ENCODE measurements around the gene NTRK1.

NTRK1 gene

DNA sequence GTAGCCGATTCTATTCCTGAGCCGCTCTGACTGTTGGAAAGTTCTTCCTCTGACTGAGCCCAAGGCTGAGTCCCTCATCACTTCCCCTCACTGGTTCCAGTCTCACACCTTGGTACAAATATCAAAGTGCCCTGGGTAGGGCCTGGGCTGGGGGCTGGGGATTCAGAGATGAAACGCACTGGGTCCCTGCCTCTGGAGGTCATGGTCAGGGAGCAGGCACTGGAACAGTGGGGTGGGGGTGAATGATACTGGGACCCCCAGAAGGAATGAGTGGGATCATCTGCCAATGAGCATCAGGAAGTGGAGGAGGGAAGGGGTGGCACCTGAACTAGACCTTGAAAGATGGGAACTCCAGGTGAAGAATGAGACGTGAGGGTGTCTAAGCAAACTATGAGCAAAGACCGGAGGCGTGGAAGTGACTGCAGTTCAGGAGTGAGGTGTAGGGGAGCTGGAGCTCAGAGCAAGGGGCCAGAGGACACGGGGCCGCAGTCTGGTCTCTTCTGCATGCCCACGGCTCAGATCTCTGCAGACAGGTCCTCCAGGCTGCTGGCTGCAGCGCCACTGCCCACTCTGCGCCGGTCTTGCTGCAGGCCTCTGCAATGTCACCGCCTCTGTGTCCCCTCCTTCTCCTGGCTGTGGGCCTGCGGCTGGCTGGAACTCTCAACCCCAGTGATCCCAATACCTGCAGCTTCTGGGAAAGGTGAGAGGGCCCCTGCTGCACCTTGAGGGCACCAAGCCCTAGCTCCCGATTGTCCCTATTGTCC lies 42.8 kb downstream of the NTRK1 start:
- TF ChIP-seq, protein P1, sequence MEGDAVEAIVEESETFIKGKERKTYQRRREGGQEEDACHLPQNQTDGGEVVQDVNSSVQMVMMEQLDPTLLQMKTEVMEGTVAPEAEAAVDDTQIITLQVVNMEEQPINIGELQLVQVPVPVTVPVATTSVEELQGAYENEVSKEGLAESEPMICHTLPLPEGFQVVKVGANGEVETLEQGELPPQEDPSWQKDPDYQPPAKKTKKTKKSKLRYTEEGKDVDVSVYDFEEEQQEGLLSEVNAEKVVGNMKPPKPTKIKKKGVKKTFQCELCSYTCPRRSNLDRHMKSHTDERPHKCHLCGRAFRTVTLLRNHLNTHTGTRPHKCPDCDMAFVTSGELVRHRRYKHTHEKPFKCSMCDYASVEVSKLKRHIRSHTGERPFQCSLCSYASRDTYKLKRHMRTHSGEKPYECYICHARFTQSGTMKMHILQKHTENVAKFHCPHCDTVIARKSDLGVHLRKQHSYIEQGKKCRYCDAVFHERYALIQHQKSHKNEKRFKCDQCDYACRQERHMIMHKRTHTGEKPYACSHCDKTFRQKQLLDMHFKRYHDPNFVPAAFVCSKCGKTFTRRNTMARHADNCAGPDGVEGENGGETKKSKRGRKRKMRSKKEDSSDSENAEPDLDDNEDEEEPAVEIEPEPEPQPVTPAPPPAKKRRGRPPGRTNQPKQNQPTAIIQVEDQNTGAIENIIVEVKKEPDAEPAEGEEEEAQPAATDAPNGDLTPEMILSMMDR (IDR thresholded peaks at IDR 0.05; ENCODE audit: low read depth, low read length, missing control alignments) = no peak
- no peak overlapping the region for H3K4me3 ChIP-seq (replicated peaks; ENCODE audit: low read depth, low read length)
- DNase-seq (ENCODE audit: extremely low read depth, low read depth) = no peak

DNA sequence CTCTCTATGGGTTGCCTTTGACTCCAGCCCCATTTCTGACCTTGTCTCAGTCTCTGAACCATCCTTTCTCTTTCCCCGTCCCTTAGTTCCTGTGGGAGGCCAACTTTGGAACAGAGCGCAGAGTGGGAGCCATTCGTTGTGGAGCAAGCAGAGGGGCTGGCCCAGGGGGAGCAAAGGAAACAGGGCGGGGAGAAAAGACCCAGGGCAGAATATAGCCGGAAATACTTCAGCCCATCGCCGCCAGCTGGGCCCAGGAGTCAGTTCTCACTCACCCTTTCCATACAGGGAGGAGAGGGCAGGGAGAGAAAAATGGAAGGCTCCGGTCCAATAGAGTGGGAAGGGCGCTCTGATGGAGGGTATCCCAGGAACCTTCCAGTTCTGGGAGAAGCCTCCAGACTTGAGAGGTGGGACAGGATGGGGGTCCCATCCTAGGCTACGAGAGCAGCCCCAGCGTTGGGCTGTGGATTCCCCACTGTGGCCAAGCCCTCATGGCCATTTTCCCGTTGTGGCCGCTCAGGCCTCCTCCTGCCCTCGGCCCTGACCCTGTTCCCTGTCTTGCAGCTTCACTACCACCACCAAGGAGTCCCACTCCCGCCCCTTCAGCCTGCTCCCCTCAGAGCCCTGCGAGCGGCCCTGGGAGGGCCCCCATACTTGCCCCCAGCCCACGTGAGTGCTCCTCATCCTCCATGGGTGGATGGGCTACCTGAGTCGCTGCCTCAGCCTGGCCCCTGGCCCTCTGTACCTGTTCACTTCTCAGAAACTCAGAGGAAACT lies 43.7 kb downstream of the NTRK1 start:
- H3K4me3 ChIP-seq (replicated peaks; ENCODE audit: low read depth, low read length) = no peak overlapping the region
- TF ChIP-seq, protein P1 (IDR thresholded peaks at IDR 0.05; ENCODE audit: low read depth, low read length, missing control alignments) = no peak
- DNase-seq (ENCODE audit: extremely low read depth, low read depth) = no peak

DNA sequence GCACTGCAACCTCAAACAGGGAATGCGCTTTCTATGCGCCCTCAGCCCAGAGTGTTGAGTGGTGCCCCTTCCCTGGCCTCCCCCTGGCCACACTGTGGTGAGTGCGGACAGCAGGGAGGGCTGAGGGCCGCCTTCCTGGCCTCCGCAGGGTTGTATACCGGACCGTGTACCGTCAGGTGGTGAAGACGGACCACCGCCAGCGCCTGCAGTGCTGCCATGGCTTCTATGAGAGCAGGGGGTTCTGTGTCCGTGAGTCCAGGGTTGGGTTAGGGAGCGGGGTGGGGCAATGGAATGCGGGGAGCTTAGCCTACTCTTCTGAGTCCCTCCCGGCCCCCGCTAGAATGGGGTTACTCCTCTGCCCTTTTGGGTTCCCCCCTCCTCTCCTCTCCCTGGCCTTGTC lies 44.5 kb downstream of the NTRK1 start:
- DNase-seq (ENCODE audit: extremely low read depth, low read depth) = no peak
- TF ChIP-seq, protein P1 (IDR thresholded peaks at IDR 0.05; ENCODE audit: low read depth, low read length, missing control alignments) = no peak
- H3K4me3 ChIP-seq (replicated peaks; ENCODE audit: low read depth, low read length) = no peak overlapping the region

DNA sequence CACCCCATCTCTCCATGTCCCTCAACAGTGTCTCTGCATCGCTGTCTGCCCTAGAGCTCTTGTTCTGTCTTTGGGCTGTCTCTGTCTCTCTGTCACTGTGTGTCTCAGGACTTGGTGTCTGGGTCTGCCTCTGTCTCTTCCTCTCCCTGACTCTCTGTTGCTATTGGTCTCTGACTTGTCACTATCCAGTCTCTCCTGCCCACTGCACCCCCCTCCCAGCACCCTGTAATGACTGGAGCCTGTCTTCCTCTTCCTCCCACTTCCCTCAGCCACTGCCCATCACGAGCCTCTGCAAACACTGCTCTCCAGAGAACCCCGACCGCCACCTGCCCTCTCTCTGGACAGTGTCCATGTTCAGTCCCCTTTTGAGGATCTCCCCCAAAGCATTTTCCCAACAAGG lies 45.0 kb downstream of the NTRK1 start:
- no peak for DNase-seq (ENCODE audit: extremely low read depth, low read depth)
- TF ChIP-seq, protein P1 (IDR thresholded peaks at IDR 0.05; ENCODE audit: low read depth, low read length, missing control alignments) = no peak
- no peak overlapping the region for H3K4me3 ChIP-seq (replicated peaks; ENCODE audit: low read depth, low read length)

DNA sequence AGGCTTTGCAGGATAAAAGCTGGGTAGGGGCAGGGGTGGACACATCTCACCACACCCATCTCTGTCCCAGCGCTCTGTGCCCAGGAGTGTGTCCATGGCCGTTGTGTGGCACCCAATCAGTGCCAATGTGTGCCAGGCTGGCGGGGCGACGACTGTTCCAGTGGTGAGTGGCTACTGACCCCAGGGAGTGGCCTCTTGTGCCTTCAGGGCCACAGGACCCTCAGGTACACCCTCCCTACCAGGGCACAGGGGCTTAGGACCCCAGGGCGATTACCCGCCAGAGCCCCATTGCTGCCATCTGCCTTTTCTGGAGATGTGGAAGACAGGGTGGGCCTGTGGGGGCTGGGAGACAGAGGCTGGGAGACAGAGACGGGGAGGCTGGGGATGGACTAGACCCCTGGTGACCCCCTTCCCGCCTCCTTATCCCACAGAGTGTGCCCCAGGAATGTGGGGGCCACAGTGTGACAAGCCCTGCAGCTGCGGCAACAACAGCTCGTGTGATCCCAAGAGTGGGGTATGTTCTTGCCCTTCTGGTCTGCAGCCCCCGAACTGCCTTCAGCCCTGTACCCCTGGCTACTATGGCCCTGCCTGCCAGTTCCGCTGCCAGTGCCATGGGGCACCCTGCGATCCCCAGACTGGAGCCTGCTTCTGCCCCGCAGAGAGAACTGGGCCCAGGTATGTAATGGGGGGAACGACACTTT lies 45.7 kb downstream of the NTRK1 start:
- DNase-seq (ENCODE audit: extremely low read depth, low read depth) = no peak
- no peak overlapping the region for H3K4me3 ChIP-seq (replicated peaks; ENCODE audit: low read depth, low read length)
- TF ChIP-seq, protein P1 (IDR thresholded peaks at IDR 0.05; ENCODE audit: low read depth, low read length, missing control alignments) = no peak

DNA sequence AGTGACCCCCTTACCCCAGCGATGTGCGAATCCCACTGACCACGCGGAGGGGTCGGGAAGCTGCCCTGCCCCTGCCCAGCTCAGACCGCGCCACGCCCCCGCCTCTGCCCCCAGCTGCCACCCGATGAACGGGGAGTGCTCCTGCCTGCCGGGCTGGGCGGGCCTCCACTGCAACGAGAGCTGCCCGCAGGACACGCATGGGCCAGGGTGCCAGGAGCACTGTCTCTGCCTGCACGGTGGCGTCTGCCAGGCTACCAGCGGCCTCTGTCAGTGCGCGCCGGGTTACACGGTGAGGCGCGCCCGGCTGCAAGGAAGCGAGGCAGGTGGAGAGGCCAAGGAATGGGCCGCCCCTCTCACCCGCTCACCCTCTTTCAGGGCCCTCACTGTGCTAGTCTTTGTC lies 47.9 kb downstream of the NTRK1 start:
- no peak for DNase-seq (ENCODE audit: extremely low read depth, low read depth)
- TF ChIP-seq, protein P1 (IDR thresholded peaks at IDR 0.05; ENCODE audit: low read depth, low read length, missing control alignments) = no peak
- H3K4me3 ChIP-seq (replicated peaks; ENCODE audit: low read depth, low read length) = no peak overlapping the region

Measured in HFF-Myc (cell line).